Mucosa of rectum (tissue), 2 donors: ENCODE measurements around the gene OSBPL1A.

Source experiments
- H3K27ac ChIP-seq, 2 donors: one replicate each; pipeline ENCODE4 v1.7.0; 2013; ENCODE audit warnings: inconsistent platforms in 2 of 2, low read depth in 2 of 2, low read length in 2 of 2
- H3K27me3 ChIP-seq, 2 donors: one replicate each; pipeline ENCODE4 v1.7.0; 2013; ENCODE audit warnings: low read length in 2 of 2; ENCODE audit not compliant: control insufficient read depth in 2 of 2, insufficient read depth in 2 of 2
- H3K36me3 ChIP-seq, 2 donors: one replicate each; pipeline ENCODE4 v1.7.0; 2013; ENCODE audit warnings: low read length in 2 of 2; ENCODE audit not compliant: control insufficient read depth in 2 of 2, insufficient read depth in 2 of 2
- H3K4me1 ChIP-seq, 2 donors: one replicate each; pipeline ENCODE4 v1.7.0; 2013; ENCODE audit warnings: low read length in 2 of 2, mild to moderate bottlenecking in 1 of 2; ENCODE audit not compliant: control insufficient read depth in 2 of 2, insufficient read depth in 2 of 2
- H3K4me3 ChIP-seq, 2 donors: one replicate each; pipeline ENCODE4 v1.7.0; 2013; ENCODE audit warnings: low read length in 2 of 2
- H3K9ac ChIP-seq, 2 donors: one replicate each; pipeline ENCODE4 v1.7.0; 2013; ENCODE audit warnings: low read length in 2 of 2, low read depth in 1 of 2, mild to moderate bottlenecking in 1 of 2
- H3K9me3 ChIP-seq, 2 donors: one replicate each; pipeline ENCODE4 v1.7.0; 2013; ENCODE audit warnings: low read length in 2 of 2; ENCODE audit not compliant: control insufficient read depth in 2 of 2
- donor health status: healthy.
- donor health status: Normal muscosa, but diverticular disease.

OSBPL1A gene

DNA sequence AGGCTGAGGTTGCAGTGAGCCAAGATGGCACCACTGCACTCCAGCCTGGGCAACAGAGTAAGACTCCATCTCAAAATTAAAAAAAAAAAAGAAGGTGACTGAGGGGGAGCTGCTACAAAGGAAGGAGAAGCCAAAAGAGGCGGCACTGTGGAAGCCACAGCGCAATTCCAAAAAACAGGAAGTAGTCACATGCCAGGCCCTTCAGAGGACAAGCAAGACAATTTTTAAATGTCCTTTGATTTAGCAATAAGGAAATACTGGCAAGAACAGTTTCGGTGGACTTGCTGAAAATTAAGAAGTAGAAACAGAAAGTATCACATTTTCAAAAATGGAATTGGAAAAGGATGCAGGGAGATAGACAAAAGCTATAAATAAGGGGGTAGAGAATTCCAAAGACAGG lies 122.8 kb downstream of the OSBPL1A start:
- Histone ChIP-seq H3K36me3 (no peaks in the 10 kb centered on the region), H3K4me1 (peaks cover 0 to 14% of the 10 kb centered on the region in 2 donors), H3K27me3 (no peaks in the 10 kb centered on the region), H3K9ac (no peak overlapping the region), H3K4me3 (no peak overlapping the region), H3K27ac (no peak overlapping the region), H3K9me3 (no peaks in the 10 kb centered on the region)

DNA sequence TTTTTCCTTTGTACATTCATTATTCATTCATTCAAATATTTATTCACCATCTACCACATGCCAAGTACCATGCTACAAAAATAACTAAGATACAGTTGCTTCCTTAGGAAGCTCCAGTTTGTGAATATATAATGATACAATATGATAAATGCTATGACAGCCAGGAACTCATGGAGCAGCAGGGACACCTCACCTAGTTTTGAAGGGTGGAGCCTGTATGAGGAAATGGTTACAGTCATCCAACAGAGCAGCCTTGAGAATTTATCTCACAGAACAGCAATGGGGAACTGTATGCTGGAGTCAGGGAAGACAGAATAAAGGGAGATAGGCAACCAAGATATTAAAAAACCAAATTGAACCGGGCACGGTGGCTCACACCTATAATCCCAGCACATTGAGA lies 124.0 kb downstream of the OSBPL1A start:
- no peaks in the 10 kb centered on the region for H3K36me3 ChIP-seq
- H3K9ac ChIP-seq, result no peak overlapping the region
- no peaks in the 10 kb centered on the region for H3K27me3 ChIP-seq
- peak overlapping the region; percentile 32 to 51 for H3K27ac ChIP-seq
- H3K4me1 ChIP-seq, result peaks cover 4 to 19% of the 10 kb centered on the region in 2 donors
- no peaks in the 10 kb centered on the region for H3K9me3 ChIP-seq
- H3K4me3 ChIP-seq, result no peak overlapping the region

- Histone ChIP-seq H3K27me3 (no peaks in the 10 kb centered on the region), H3K36me3 (no peaks in the 10 kb centered on the region), H3K9ac (peak overlapping the region; percentile 68 to 80), H3K9me3 (no peaks in the 10 kb centered on the region), H3K4me1 (peaks cover 4 to 19% of the 10 kb centered on the region in 2 donors), H3K4me3 (peak overlapping the region; percentile 76 to 80), H3K27ac (peak overlapping the region; percentile 67 to 84)
Observed at GRCh38 chr18:24272229-24272525, 125.4 kb downstream of the OSBPL1A start.

DNA sequence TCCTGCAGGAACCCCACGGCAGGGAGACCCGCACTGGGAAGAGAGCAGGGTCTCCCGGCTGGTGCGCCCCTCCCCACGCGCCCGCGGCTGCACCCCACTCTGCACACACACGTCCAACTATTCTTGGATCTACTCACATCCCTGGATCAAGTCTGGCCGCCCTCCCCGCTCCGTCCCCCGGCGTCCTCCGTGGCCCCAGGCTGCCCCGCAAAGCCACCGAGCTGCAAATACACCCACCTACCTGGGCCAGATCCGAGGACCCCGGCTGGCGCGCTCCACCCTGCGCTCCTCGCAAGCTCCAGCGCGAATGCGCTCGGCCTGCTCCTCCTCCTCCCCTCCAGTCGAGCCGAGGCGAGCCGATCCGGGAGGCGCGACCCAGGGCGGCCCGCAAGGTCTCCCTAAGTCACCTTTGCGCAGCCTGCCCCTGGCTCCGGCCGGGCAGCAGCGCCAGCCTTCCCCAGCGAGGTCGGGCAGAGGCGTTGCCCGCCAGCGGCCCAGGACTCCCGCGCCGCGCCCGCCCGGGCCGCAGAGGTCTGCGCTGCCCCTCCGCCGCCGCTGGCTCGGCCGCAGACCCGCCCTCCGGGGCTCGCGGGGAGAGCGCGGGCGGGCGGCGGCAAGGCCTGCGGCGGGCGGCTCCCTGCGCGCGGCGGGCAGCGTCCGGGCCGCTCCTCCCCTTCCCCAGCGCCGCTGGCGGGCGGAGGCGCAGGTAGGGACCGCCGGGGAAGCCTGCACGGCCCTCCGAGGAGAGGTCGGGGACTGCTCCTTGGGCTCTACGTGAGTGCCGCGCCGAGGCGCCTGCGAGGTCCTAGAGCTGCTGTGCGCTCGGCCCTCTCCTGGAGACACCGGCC lies 126.0 kb downstream of the OSBPL1A start:
- H3K9me3 ChIP-seq, result no peaks in the 10 kb centered on the region
- H3K9ac ChIP-seq, result peak overlapping the region; percentile 68 to 80
- no peaks in the 10 kb centered on the region for H3K36me3 ChIP-seq
- H3K4me3 ChIP-seq, result peak overlapping the region; percentile 80 to 81
- no peaks in the 10 kb centered on the region for H3K27me3 ChIP-seq
- H3K4me1 ChIP-seq, result peaks cover 4 to 19% of the 10 kb centered on the region in 2 donors
- peak overlapping the region; percentile 67 to 84 for H3K27ac ChIP-seq

GRCh38 chr18:24270937-24271380 lies 126.7 kb downstream of the OSBPL1A start:
- Histone ChIP-seq H3K9ac (peak overlapping the region; percentile 63 to 80), H3K4me3 (peak overlapping the region; percentile 80 to 81), H3K4me1 (peaks cover 4 to 19% of the 10 kb centered on the region in 2 donors), H3K27ac (peak overlapping the region; percentile 67 to 84), H3K27me3 (no peaks in the 10 kb centered on the region), H3K36me3 (no peaks in the 10 kb centered on the region), H3K9me3 (no peaks in the 10 kb centered on the region)

DNA sequence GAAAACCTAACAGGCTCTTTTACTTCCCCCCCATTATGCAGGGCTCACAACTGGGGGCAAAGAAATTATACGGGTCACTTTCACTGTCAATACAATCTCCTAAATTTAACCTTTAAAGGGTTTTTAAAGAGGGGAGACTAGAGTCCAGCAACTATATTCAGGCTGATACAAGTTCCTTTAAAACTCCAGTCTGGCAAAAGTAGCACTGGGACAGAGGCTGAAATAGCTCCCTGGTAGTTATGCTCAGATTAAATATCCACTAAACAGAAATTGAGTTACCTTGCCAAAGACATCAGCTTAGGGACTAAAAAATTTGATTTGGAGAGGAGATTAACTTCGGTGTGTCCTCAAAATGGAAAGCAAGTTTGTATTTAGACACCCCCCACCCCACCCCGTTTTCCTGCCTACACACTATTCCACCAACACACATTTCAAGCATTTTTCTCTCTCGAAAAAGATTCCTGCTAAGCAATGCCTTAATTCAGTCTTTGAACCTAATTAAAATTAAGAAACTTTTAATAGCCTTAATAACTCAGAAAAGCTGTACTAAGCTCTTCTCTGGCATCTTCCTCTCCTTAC lies 127.2 kb downstream of the OSBPL1A start:
- Histone ChIP-seq H3K4me3 (peak overlapping the region; percentile 80 to 81), H3K27ac (peak overlapping the region; percentile 67 to 84), H3K4me1 (peaks cover 4 to 19% of the 10 kb centered on the region in 2 donors), H3K36me3 (peaks cover 0 to 2% of the 10 kb centered on the region in 2 donors), H3K9me3 (no peaks in the 10 kb centered on the region), H3K27me3 (no peaks in the 10 kb centered on the region), H3K9ac (peak overlapping the region; percentile 63 to 80)

- Histone ChIP-seq H3K4me3 (no peak overlapping the region), H3K27me3 (no peaks in the 10 kb centered on the region), H3K9me3 (no peaks in the 10 kb centered on the region), H3K36me3 (peaks cover 0 to 2% of the 10 kb centered on the region in 2 donors), H3K27ac (no peak overlapping the region), H3K9ac (no peak overlapping the region), H3K4me1 (peaks cover 4 to 19% of the 10 kb centered on the region in 2 donors)
Observed at GRCh38 chr18:24268784-24269550, 128.7 kb downstream of the OSBPL1A start.

- no peak overlapping the region for H3K4me3 ChIP-seq
- peaks cover 5 to 14% of the 10 kb centered on the region in 2 donors for H3K4me1 ChIP-seq
- no peaks in the 10 kb centered on the region for H3K27me3 ChIP-seq
- H3K9me3 ChIP-seq, result no peaks in the 10 kb centered on the region
- peaks cover 0 to 2% of the 10 kb centered on the region in 2 donors for H3K36me3 ChIP-seq
- no peak overlapping the region for H3K9ac ChIP-seq
- no peak overlapping the region for H3K27ac ChIP-seq
Observed at GRCh38 chr18:24267878-24268277, 129.7 kb downstream of the OSBPL1A start.

DNA sequence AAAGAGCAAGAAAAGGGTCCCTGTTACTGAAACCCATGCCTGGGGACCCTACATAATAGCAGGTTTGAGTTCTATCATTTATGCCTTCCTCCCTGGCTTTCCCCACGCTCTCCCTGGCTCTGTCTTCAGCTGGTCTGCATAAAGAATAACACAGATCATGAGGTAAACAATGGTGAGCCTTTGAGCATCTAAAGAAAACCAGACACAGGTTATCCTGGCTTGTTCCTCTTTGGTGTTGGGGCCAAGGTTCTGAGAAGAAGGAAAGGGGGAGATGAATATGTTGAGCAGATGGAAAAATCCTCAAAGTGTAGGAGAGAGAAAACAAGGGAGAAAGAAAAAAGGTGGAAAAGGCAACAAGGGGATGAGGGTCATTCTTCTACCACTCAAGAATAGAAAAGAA lies 131.5 kb downstream of the OSBPL1A start:
- Histone ChIP-seq H3K4me1 (peaks cover 6 to 26% of the 10 kb centered on the region in 2 donors), H3K9ac (no peak overlapping the region), H3K36me3 (peaks cover 0 to 2% of the 10 kb centered on the region in 2 donors), H3K4me3 (no peak overlapping the region), H3K27me3 (no peaks in the 10 kb centered on the region), H3K9me3 (no peaks in the 10 kb centered on the region), H3K27ac (no peak overlapping the region)
